NCI-H2196 treated with DMSO at 0.1 percent for 48 hours (cell line): Measurements from ENCODE around the gene PGLYRP2.
"Not testable (repeated sequence)": the region's sequence is repeated elsewhere in the genome, so short reads cannot be mapped to it uniquely, and the experiment has no call there.

Source experiments
- DNase-seq: peaks from one replicate; lab custom pipeline; 2025; ENCODE audit not compliant: unreplicated experiment; lab: John Stamatoyannopoulos, UW

PGLYRP2 gene

DNA sequence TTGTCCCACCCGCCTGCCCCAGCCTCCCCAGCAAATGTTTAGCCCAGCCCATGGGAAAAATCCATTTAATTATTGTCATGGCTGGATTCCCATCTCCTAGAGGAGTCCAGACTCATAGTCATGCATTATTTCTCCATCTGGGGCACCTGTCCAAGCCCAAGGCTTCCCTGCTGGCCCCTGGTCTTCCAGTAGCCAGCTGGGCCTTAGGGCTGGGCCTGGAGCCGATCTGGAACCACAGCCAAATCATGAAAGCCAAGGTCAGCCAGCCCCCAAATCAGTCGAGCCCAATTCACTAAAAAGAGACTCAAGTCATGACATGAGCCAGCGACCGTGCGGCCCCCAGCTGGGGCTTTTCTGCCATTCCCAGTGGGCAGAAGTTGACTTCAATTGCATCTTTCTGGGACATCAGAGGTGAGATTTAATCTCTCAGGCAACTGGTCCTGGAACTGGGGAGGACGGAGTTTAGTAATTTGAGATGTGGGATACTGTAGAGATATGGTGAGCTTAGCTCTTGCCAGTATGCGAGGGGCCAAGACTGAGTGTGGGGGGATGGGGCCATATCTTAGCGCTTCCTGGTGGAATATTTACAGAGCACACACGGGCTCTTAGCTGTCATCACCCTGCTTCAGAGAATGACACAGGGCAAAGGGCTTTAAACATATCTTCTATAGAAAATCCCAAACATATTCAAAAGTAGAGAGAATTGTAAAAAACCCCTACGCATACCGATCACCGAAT lies 9.4 kb upstream of the PGLYRP2 start:
- no peak for DNase-seq

DNA sequence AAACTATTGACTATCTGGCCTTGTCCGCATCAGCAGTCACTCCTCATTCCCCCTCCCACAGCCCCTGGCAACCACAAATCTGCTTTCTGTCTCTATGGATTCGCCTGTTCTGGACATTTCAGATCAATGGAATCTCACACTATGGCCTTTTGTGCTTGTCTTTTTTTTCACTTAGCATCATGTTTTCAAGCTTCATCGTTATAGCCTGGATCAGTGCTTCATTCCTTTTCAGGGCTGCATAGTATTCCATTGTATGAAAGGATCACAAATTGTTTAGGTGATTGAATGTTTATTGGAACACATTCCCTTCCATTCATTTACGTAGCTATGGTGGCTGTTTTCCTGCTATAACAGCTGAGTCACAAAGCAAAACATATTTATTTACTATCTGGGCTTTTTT lies 7.7 kb upstream of the PGLYRP2 start:
- DNase-seq = no peak

DNA sequence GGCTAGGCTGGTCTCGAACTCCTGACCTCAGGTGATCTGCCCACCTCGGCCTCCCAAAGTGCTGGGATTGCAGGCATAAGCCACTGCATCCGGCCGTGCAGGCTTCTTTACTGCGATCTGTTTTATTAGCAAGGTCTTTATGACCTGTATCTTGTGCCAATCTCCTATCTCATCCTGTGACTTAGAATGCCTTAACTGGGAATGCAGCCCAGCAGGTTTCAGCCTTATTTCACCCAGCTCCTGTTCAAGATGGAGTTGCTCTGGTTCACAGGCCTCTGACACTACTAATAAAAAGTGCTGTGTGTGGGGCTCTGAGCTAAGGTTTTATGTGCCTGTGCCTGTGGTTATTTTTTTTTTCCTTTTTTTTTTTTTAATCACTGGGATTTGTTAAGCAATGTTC lies 6.5 kb upstream of the PGLYRP2 start:
- DNase-seq = not testable (repeated sequence)

DNA sequence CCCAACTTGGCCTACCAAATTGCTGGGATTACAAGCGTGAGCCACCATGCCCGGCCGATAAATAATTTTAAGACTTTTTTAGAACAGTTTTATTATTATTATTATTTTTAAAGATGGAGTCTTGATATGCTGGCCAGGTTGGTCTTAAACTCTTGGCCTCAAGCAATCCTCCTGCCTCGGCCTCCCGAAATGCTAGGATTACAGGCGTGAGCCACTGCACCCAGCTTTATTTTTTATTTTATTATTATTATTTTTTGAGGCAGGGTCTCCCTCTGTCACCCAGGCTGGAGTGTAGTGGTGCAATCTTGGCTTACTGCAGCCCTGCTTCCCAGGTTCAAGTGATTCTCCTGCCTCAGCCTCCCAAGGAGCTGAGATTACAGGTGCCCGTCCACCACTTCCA lies 1.7 kb upstream of the PGLYRP2 start:
- not testable (repeated sequence) for DNase-seq

DNA sequence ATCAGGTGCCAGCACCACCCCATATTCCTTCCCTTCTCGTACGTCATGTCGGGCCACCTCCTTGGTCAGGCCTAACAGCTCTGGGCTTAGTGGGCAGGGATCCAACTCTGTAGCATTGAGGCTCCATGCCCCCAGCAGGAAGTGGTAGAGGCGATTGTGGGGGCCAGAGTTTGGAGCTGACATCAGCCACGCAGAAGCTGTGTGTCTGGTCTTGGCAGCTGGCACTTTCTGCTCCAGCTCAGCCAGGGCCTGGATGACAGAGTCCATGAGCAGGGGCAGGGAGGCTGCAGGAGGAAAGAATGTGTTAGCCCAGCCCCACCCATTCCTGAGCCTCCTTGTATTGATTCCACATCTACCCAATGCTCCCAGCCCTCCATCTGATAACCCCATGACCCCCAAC lies 3.0 kb downstream of the PGLYRP2 start:
- no peak for DNase-seq

DNA sequence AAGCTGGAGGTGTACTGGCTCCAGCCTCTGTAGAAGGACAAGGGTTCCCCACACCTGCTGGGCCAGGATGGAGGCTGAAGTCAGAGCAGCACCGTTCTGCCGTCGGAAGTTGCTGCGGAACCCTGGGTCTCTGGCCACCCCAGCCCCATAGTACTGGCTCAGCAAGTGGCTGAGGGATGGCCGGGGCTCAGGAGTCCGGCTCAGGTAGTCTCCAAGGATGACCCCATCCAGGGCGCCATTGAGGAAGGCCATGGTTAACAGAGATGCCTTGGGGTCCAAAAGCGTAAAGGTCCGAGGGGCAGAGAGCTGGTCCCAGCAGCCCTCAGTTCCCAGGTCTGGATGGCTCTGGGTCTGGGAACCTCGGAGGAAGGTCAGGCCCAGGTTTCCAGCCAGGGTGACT lies 3.7 kb downstream of the PGLYRP2 start:
- no peak for DNase-seq

DNA sequence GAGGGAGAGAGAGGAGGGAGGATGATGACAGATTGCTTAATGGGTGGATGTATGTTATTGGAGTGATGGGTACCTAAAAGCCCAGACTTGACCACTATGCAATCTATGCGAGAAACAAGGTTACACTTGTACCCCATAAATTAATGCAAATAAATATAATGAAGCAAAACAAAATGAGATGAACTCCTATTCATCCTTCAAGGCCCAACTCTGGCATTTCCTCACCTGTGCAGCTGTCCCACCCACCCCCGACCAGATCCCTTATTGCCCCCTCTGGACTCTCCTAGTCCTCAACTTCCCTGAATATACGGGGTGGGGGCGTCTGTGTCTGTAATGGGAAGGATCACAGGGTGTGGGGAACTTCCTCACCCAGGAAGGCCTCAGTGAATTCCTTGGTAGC lies 4.1 kb downstream of the PGLYRP2 start:
- DNase-seq = no peak

DNA sequence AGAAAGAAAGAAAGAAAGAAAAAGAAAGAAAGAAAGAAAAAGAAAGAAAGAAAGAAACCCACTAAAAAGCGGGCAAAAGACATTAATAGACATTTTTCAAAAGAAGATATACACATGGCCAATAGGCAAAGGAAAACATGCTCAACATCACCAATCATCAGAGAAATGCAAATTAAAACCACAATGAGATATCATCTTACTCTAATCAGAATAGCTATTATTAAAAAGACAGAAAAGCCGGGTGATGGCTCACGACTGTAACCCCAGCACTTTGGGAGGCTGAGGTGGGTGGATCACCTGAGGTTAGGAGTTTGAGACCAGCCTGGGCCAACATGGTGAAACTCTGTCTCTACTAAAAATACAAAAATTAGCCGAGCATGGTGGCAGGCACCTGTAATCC lies 5.5 kb downstream of the PGLYRP2 start:
- not testable (repeated sequence) for DNase-seq

DNA sequence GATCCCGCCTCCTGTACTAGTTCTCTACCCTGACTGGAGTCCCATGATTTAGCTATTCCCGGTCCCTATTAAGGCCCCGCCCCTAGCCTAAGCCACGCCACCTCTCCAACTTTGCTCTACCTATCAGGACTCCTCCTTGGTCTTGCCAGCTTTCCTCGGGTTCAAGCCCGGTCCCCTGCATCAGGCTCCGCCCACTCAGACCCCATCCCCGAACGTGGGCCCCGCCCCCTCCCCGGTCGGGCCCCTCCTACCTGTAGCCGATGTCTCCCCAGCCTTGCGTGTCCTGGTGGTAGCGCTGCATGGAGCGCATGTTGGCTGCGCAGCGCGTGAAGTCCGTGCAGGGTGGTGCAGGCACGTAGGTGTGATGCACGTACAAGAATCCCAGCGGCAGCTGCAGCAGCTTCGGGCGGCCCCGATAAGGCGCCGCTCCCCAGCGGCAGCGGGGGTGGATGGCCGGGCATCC lies 7.6 kb downstream of the PGLYRP2 start:
- DNase-seq = no peak

DNA sequence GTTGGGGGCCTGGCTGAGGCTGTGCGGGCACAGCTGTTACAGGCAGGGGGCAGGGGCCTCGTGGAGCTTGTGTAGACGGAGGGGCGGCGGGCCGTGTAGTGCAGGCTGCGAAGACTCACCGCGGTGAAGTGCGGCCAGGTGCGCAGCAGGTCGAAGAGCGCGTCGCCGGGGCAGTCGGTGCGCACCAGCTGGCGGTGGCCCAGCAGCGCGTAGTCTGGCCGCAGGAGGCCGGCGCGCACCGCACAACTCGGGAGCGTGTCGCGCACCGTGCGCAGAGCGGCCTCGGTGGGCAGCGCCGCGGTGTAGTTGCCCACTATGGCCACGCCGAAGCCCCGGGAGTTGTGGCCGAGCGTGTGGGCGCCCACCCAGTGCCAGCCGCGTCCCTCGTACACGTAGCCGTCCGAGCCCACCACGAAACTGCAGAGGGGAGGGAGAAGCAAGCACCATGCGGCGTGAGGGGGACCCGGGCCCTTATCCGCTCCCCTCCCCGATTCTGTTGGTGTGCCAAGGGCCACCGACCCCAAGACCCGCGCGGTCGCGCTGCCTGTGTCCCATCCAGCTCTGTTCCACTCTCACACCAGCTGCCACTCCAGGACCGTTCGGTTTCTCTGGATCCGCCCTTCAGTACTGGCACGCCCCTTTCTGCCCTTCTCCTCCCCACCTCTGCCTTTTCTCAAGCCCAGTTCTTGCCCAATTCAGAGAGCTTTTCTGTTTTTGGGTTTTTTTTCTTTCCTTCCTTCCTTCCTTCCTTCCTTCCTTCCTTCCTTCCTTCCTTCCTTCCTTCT lies 9.6 kb downstream of the PGLYRP2 start:
- no peak for DNase-seq

DNA sequence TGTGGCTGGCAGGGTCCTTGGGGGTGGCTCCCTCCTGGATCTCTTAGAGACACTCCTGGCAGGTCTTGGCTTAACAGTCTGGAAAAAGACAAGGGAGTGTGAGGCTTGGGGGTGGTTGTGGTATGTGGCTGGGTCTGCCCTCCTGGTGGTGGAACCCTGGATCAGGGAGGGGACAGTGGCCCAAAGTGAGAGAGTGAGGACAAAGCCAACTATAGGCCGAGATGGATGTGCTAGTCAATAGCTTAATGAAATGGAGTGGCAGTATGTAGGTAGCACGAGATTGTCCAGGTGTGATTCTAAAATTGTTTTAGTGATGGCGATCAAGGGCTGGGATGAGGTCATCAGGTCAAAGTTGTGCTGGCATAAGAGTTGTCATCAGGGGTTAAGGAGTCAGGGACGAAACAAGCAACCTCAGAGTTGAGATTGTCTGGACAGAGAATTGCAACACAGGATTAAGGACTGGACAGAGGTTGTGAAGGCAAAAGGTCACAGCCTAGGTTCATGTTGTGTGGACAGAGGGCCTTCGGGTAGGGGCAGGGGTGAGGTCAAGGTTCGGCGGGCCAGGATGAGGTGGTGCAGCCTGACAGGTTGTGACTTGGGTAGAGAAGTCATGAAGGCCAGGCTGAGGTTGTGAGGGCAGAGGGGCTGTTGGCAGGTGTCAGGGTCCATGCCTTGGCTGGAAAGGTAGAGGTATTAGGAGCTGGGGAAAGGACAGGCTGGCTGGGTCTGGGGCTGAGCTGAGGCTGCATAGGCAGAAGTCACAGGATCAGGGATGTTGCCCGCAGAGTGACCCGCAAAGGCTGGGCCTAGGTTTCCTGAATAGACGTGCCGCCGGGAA lies 10.4 kb downstream of the PGLYRP2 start:
- no peak for DNase-seq

DNA sequence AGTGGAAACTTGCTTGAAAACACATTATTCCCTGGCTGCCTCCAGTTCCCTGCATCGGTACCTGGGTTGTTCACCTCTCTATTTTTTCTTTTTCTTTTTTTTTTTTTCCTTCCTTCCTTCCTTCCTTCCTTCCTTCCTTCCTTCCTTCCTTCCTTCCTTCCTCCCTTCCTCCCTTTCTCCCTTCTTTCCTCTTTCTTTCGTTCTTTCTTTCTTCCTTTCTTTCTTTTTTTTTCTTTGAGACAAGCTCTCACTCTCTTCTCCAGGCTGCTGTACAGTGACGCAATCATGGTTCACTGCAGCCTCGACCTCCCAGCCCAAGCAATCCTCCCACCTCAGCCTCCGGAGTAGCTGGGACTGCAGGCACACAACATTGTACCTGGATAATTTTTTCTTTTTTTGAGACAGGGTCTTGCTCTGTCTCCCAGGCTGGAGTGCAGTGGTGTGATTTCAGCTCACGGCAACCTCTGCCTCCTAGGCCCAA lies 11.5 kb downstream of the PGLYRP2 start:
- no peak for DNase-seq

DNA sequence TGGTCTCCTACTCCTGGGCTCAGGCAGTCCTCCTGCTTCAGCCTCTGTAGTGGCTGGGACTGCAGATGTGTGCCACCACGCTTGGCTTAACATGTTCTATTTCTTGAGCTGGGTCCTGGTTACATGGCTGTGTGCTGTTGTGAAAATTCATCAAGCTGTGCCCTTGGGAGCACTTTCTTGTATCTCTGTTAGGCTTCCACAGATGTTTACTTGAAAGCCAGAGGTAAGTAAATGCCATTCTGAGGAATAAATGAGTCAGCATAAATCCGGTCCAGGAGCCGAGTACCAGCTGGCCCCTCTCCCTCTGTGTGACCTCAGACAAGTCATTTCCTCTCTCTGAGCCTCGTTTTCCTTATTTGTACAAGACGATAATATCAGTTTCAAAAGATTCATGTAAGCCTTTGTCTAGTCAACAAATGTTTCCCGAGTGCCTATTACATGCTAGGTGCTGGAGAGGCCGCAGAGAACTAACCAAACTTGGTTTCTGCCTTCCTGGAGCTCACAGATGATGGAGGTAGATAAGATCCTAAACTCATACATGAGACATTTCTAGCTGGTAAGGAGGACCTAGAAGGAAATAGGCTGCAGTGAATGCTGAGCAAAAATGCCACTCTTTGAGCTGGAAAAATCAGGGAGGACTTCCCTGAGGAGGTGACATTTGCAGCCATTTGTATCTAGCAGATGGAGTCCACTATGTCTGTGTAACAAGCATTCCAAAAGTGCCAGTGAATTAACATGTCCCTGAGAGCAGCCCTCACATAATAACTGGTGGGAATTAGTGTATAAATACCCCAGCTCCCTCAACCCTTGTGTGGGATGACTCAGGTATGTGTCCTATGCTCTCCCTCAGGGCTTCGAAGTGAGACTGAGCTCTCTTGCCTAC lies 12.2 kb downstream of the PGLYRP2 start:
- no peak for DNase-seq

DNA sequence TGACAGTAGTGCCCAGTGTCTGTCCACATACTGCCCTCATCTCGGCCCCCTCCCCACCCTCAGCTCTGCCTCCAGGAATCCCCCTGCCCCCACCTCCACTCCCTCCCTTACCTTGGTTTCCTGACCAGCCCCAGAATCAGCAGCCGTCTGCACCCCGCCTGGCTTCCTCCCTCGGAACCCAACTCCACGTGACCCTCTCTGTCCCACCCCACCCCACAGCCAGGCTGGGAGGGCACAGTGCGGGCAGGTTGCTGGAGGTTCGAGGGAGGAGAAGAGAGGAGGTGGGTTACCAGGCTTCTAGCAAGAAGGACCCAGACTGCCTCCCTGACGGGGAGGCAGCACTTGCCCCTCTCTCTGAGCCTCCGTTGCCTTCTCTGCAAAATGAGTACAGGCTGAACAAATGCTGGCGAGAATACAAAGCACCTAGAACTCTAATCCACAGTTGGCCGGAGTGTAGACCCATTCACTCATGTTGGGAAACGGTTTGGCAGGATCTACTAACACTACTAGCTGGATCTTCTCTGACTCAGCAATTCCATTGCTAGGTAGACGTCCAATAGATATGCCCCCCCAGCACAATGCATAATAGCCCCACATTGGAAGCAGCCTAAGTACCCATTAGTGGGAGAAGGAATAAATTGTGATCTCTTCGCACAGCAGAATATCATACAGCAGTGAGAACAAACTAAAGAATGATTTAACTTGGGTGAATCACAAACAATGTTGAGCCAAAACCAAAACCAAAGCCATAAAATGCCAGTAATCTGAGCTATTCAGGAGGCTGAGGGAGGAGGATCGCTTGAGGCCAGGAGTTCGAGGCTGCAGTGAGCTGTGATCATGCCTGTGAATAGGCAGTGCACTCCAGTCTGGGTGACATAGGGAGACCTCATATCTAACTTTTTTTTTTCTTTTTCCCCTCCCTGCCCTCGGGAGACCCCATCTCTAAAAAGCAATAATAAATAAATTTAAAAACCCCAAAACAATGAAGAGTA lies 14.6 kb downstream of the PGLYRP2 start, which contains the start of gene RASAL3:
Gene RASAL3, minus strand, starts transcription at position 151 of the 992 bp plus-strand sequence. CDS start 186 bp downstream, outside the sequence.
- DNase-seq = no peak

DNA sequence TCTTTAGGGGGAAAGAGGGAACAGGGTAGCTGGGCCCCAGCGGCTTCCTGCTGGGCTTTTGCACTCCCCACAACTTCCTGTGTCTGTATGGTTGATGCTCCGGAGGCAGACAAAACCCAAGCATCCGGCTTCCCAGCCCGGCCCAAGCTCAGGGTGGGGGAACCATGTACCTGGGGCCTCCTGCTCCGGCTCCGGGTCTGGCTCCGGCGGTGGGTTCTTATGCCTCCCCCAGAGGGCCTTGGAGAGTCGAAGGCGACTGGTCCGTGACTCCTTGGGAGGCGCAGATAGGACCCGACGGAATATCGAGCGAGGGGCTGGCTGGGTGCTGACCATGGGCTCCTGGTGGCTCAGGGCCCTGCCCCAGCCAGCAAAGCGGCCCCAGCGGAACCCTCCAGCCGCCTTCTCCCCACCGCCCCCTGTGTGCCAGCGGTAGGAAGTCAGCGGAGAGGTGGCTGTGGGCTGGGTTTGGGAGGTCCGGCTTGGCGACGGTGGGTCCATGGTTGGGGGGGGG lies 15.4 kb downstream of the PGLYRP2 start:
- no peak for DNase-seq

DNA sequence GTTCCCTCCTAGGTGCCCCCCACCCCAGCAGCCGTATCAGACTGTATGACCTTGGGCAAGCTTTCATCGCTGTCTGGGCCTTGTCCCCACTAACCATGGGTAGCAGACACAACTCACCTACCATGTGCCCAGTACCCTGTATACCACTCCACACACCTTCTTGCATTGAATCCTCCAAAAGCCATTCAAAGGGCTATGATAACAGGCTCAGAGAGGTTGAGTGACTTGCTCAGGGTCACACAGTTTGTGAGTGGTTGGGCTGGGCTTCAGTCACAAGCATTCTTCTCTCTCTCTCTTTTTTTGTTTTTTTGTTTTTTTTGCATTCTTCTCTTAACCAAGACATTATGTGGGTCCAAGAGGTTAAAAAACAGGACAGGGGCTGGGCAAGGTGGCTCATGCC lies 17.6 kb downstream of the PGLYRP2 start:
- DNase-seq = no peak

DNA sequence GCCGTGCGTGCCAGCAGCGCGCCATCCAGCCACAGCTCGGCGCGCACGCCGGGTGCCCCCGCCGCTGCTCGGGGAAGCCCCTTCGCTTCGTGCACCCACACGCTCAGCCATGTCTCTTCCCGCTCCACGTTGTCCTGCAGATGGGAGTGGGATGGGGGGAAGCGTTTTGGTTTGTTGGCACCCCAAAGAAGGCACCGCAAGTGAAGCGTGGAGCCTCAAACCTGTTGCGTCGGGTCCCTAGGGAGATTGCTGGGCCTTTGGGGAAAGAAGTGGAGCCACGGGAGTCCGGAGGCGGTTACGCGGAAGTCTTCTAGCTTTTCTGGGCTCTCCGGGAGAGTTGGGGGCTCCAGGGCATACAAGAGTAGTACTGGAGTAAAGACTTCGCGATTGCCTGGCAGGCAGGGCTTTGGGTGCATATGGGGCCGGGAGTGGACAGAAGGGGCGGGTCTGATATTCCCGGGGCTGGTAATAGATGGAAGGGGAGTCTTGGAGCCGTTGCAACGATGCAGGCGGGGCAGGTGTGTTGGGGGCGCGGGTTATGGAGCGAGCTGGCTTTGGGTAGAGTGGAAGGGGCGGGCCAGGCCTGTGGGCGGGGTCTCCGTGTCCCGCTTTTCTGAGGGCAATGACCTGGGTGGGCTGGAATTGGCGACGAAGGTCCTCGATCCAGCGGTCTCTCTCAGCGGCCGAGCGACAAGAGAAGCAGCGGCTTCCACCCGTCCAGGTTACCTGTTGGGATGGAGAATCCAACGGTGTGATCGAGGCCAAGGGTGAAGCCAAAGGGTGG lies 21.4 kb downstream of the PGLYRP2 start:
- no peak for DNase-seq
